BE2C (cell line): ENCODE measurements around the gene LRMDA.

Experiments
- DNase-seq: peaks from one replicate; pipeline ENCODE4 v3.0.0-alpha.2; 2020
- H3K27me3 ChIP-seq: fragments of 250-450 bp; sonication (Bioruptor Pico); 2 replicates; pipeline ENCODE4 v1.5.1; 2020; ENCODE audit warnings: mild to moderate bottlenecking
- H3K36me3 ChIP-seq: fragments of 250-450 bp; sonication (Bioruptor Pico); 2 replicates; pipeline ENCODE4 v1.5.1; 2020; ENCODE audit warnings: mild to moderate bottlenecking
- H3K4me1 ChIP-seq: fragments of 250-450 bp; sonication (Bioruptor Pico); 2 replicates; pipeline ENCODE4 v1.5.1; 2020
- H3K4me3 ChIP-seq: 2 replicates; pipeline ENCODE4 v1.5.1; 2011; ENCODE audit warnings: low read depth, low read length
- H3K9me3 ChIP-seq: fragments of 250-450 bp; sonication (Bioruptor Pico); 2 replicates; pipeline ENCODE4 v1.5.1; 2020
- TF ChIP-seq, protein P1 (sequence below): IDR thresholded peaks from 2 replicates; pipeline ENCODE4 v1.5.1; 2012; ENCODE audit warnings: mild to moderate bottlenecking, low read depth, low read length

Gene LRMDA

DNA sequence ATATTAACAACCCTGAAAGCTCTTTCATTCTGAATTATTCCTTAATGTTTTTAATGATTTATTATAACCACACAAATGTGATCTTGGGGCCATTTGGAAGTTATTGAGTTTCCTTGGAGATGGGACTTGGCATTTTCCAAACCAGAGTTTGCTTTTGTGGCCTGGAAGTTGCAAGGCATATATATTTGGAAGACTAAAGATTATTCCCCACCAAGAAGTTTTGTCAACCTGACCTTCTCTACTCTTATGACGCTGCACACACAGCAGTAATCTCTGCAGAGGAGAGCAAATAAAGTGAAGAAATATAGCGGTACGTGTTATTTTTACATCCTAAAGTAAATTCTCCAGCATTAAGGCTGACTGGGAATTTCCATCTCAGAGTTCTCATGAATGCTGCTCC lies 397.0 kb downstream of the LRMDA start:
- H3K4me3 ChIP-seq = no peak overlapping the region
- H3K27me3 ChIP-seq = no peaks in the 10 kb centered on the region
- TF ChIP-seq, protein P1, sequence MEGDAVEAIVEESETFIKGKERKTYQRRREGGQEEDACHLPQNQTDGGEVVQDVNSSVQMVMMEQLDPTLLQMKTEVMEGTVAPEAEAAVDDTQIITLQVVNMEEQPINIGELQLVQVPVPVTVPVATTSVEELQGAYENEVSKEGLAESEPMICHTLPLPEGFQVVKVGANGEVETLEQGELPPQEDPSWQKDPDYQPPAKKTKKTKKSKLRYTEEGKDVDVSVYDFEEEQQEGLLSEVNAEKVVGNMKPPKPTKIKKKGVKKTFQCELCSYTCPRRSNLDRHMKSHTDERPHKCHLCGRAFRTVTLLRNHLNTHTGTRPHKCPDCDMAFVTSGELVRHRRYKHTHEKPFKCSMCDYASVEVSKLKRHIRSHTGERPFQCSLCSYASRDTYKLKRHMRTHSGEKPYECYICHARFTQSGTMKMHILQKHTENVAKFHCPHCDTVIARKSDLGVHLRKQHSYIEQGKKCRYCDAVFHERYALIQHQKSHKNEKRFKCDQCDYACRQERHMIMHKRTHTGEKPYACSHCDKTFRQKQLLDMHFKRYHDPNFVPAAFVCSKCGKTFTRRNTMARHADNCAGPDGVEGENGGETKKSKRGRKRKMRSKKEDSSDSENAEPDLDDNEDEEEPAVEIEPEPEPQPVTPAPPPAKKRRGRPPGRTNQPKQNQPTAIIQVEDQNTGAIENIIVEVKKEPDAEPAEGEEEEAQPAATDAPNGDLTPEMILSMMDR = no peak
- no peaks in the 10 kb centered on the region for H3K36me3 ChIP-seq
- no peaks in the 10 kb centered on the region for H3K4me1 ChIP-seq
- no peaks in the 10 kb centered on the region for H3K9me3 ChIP-seq
- DNase-seq = no peak

DNA sequence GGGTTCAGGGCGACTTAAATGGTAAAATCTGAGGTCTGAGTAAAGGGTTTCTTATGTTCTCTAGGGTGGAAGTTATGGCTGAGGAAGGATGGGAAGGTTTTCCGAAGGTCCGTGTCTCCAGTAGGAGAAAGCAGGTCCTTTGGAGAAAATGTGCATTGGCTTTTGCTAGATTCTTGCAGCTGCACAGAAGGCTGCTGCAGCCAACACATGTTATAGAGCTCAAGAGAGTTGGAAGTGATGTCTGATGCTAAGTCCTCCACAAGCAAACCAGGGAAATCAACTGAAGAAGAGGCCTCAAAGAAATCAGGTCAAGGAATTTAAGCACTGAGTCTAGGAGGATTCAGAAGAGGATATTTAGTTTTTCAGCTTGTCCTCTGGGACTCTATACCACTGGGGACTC lies 404.6 kb downstream of the LRMDA start:
- H3K4me1 ChIP-seq = no peaks in the 10 kb centered on the region
- DNase-seq = no peak
- H3K4me3 ChIP-seq = no peak overlapping the region
- no peaks in the 10 kb centered on the region for H3K27me3 ChIP-seq
- H3K9me3 ChIP-seq = no peaks in the 10 kb centered on the region
- TF ChIP-seq, protein P1 = no peak
- H3K36me3 ChIP-seq = no peaks in the 10 kb centered on the region

DNA sequence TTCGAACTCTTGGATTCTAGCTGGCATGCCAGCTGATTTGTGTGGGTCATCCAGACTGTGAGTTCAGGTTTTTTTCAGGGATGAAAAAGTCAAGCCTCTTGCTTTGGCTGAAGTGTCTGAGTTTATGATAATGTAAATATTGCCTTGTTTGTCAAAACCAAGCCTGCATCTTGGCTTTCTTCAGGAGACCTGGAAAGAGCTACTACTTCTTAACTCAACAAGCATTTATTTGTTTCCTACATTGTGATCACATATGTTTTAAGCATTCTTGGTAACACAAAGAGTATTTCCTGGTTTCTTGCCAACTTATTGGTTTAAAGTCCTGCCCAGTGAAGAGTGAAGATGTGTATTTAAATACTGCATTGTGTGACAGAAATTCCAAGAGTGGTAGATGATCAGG lies 407.1 kb downstream of the LRMDA start:
- DNase-seq = no peak
- no peaks in the 10 kb centered on the region for H3K9me3 ChIP-seq
- no peaks in the 10 kb centered on the region for H3K36me3 ChIP-seq
- H3K4me3 ChIP-seq = no peak overlapping the region
- H3K27me3 ChIP-seq = no peaks in the 10 kb centered on the region
- H3K4me1 ChIP-seq = no peaks in the 10 kb centered on the region
- TF ChIP-seq, protein P1 = no peak

DNA sequence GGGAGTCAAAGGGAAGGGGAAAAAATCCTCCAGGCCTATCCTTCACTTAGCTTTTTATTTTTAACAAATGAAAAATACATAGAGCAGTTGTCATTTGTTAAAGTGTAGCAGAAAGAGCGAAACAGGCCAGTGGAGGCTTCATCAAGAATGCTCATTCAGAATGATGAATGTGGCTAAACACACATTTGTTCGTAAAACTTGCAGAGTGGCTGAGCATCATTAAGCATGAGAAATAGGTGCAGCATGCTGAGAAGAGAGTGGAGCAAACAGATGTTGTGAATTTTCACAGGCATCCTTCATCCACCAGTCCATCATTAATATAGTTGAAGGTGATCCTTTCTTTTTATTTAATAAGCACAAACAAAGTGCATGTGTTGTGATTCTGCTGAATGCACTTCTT lies 407.6 kb downstream of the LRMDA start:
- Histone ChIP-seq H3K4me3 (no peak overlapping the region), H3K36me3 (no peaks in the 10 kb centered on the region), H3K9me3 (no peaks in the 10 kb centered on the region), H3K27me3 (no peaks in the 10 kb centered on the region), H3K4me1 (no peaks in the 10 kb centered on the region)
- TF ChIP-seq, protein P1 = no peak
- DNase-seq = no peak

DNA sequence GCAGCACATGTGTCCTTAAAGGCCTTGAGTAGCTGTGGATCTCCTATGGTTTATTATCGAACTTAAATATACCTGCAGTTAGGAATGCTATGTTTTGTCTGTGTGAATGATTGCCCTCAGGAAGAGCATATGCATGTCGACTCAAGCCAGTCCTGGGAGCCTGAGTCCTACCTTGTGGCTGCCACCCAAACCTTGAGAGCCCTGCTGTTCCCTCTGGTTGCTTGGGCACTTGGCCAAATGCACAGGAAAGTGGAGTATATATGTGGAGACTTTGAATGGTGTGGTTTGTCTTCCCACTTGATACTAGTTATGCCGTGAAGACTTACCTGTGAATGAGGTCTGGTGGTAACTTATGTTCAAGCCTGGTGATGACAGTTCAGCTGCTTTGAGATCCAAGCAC lies 409.8 kb downstream of the LRMDA start:
- H3K9me3 ChIP-seq = no peaks in the 10 kb centered on the region
- H3K36me3 ChIP-seq = no peaks in the 10 kb centered on the region
- TF ChIP-seq, protein P1 = no peak
- H3K4me1 ChIP-seq = no peaks in the 10 kb centered on the region
- H3K27me3 ChIP-seq = no peaks in the 10 kb centered on the region
- no peak for DNase-seq
- no peak overlapping the region for H3K4me3 ChIP-seq

DNA sequence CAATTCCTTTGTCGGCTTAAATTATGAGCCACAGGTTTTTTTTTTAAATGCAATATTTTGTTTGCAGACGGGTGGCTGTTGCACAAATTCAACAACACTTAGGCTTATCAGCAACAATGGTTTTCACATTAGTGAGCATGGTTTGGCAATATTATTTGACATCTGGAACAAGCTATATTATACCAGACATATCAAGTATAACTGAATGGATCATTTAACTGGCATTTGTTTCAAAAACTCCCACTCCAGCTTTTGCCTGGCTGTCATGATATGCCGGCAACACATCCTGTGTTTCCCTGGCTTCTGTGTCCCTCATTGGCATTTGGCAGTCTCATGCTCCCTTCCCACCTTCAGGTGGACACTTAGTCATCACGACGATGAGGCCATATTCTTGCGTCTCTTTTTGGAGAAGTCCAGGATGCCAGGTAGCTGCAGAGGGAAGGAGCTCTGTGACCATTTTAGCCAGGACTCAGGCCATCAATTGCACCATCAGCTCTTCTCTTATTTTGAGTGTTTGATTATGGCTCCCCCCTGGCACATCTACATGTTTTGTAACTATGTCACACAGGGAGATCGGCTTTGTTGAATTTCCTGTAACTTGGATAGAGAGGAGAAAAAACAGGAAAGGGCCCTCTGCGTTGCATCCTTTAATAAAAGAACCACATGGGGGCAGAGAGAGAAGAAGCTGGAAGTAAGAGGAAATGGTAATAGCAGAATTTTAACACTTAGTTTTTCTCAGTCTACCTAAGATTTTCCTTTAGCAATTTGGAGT lies 413.9 kb downstream of the LRMDA start:
- Histone ChIP-seq H3K4me3 (no peak overlapping the region), H3K27me3 (no peaks in the 10 kb centered on the region), H3K9me3 (no peaks in the 10 kb centered on the region), H3K4me1 (no peaks in the 10 kb centered on the region), H3K36me3 (no peaks in the 10 kb centered on the region)
- DNase-seq = no peak
- TF ChIP-seq, protein P1 = no peak; the same call in 1 of the 2 replicates
